Spleen (tissue), 7 donors: ENCODE measurements around the gene ZC3H4.

Experiments used
- POLR2A ChIP-seq, 3 donors: fragments of 450-650 bp; IDR thresholded peaks; one replicate each; pipeline ENCODE4 v1.5.1; 2017; ENCODE audit warnings: antibody characterized with exemption in 3 of 3, mild to moderate bottlenecking in 1 of 3
- POLR2AphosphoS5 ChIP-seq, 3 donors: sonication (generic); formaldehyde crosslinking; IDR thresholded peaks; one replicate each; pipeline ENCODE4 v1.5.1; 2017; ENCODE audit warnings: antibody characterized with exemption in 3 of 3
- TF ChIP-seq, protein P1 (sequence below), 11 experiments: fragments of 200-600 bp in 7 of 11; fragments of 450-650 bp in 4 of 11; sonication (generic) in 4 of 11; IDR thresholded peaks in 8 of 11; conservative IDR thresholded peaks in 3 of 11; 1 replicate in 7 of 11; 2 replicates in 4 of 11; pipeline versions ENCODE4 v1.4.0 to v1.8.0; 2016 to 2021; ENCODE audit warnings: antibody characterized with exemption in 11 of 11, inconsistent platforms in 4 of 11, mild to moderate bottlenecking in 1 of 11
- donor health status: DM: no; HTN: no; CAD: no; lungs with moderate emphysema.
- donor health status: DM: no; HTN: no; CAD: no.
- donor health status: DM: no; HTN: no; CAD: no.

DNA sequence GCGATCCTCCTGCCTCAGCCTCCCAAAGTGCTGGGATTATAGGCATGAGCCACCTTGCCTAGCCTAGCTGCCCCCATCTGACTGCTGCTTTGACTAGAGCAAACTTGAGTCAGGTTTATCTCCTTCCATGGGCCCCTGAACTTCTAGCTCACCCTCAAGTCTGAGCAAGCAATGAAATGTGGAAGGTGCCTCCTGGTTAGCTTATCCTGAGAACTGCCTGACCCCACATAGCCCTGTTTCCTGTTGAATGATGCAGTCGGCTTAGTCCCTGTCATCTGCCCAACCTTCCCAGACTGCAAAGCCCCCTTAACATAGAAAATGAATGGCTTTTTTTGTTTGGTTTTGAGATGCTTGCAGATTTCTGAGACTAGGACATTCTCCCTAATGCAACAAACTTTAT, 56.2 kb downstream of the ZC3H4 start:
- TF ChIP-seq, protein P1, sequence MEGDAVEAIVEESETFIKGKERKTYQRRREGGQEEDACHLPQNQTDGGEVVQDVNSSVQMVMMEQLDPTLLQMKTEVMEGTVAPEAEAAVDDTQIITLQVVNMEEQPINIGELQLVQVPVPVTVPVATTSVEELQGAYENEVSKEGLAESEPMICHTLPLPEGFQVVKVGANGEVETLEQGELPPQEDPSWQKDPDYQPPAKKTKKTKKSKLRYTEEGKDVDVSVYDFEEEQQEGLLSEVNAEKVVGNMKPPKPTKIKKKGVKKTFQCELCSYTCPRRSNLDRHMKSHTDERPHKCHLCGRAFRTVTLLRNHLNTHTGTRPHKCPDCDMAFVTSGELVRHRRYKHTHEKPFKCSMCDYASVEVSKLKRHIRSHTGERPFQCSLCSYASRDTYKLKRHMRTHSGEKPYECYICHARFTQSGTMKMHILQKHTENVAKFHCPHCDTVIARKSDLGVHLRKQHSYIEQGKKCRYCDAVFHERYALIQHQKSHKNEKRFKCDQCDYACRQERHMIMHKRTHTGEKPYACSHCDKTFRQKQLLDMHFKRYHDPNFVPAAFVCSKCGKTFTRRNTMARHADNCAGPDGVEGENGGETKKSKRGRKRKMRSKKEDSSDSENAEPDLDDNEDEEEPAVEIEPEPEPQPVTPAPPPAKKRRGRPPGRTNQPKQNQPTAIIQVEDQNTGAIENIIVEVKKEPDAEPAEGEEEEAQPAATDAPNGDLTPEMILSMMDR (IDR thresholded peaks at IDR 0.05 in 8 of 11, conservative IDR thresholded peaks at IDR 0.05 in 3 of 11), result no peak
- no peak for TF ChIP-seq POLR2A (IDR thresholded peaks at IDR 0.05)
- TF ChIP-seq POLR2AphosphoS5 (IDR thresholded peaks at IDR 0.05), result no peak
